Stimulated activated CD8-positive, alpha-beta memory T cell treated with anti-CD3 and anti-CD28 coated beads, Interleukin-15, amount 100 ng/mL, for 1 hour (primary cell): ENCODE measurements around the gene AFF4.
"Not testable (repeated sequence)": the region's sequence is repeated elsewhere in the genome, so short reads cannot be mapped to it uniquely, and the experiment has no call there.

Experiments used
- DNase-seq: peaks from one replicate; pipeline ENCODE4 v3.0.0-alpha.2; 2020; ENCODE audit warnings: low read depth

Gene AFF4

GRCh38 chr5:132956166-132956799 lies 7.2 kb downstream of the AFF4 start:
- DNase-seq, result not testable (repeated sequence)

DNA sequence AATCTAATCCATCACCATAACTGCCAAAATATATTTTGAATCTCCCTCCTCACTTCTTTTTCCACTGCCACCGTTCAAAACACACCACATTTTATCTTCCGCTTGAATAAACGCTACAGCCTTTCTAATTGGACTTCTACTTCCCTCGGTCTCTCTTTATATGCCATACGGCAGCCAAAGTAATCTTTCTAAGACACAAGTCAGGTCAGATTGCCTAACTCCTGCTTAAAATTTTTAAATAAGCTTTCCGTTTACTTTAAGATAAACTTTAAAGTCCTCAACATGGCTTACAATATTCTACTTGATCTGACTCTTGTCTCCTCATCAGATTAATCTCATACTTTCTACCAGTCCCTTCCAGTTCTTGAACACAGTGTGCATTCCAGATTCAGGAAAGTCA lies 9.7 kb downstream of the AFF4 start:
- DNase-seq, result no peak

DNA sequence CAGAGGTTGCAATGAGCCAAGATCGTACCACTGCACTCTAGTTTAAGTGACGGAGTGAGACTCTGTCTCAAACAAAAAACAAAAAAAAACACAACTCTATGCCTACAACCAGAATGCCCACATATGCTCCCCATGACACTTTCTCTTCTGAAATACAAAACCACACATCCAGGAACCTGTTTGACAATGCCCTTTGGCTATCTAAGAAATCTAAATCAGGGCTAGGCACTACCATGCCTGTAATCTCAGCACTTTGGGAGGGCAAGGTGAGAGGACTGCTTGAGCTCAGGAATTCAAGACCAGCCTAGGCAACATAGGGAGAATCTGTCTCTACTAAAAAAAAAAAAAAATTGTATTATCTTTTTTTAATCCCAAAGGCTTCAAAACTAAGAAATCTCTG lies 10.6 kb downstream of the AFF4 start:
- no peak for DNase-seq

DNA sequence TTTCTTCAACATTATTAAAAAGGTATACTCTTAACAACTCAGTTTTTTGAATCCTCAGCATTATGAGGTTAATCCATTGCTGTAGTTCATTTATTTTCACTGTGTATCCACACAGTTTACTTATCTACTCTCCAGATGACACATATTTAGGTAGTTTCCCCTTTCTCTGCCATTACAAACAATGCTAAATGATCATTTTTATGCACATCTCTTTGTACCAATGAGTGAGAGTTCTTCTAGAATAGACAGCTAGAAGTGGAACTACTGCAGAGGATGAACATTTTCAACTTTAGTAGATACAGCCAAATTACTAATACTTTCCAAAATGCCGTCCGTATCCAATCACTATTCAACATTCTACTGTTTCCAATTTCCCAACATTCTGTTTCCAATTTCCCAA lies 11.5 kb downstream of the AFF4 start:
- no peak for DNase-seq

DNA sequence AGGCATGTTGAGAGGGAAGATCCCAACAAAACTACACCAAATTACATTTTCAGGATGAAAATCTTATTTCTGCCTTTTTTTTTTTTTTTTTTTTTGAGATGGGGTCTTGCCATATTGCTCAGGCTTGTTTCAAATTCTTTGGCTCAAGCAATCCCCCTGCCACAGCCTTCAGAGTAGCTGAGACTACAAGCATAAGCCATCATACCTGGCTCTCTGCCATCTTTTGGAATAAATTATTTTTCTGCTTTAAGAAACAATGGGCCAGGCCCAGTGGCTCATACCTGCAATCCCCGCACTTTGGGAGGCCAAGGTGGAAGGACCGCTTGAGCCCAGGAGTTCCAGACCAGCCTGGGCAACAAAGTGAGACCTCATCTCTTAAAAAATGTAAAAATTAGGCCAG lies 14.3 kb downstream of the AFF4 start:
- no peak for DNase-seq

DNA sequence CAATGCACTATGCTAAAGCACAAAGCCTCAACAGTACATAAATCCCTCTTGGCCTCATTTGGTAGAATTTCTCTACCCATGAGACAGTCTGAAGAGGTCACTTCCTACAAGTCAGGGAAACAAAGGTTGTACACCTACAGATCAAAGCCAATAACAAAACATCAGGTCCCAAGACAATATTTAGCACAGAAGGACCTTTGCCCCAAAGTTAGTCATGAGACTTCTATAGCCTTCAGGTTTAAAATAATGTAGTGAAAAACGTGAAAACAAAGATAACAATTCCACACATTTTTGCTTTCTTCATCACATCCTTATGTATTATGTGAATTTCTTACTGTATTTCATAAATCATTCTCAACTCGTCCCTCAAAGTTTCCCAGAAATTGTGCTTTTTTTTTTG lies 15.8 kb downstream of the AFF4 start:
- no peak for DNase-seq

DNA sequence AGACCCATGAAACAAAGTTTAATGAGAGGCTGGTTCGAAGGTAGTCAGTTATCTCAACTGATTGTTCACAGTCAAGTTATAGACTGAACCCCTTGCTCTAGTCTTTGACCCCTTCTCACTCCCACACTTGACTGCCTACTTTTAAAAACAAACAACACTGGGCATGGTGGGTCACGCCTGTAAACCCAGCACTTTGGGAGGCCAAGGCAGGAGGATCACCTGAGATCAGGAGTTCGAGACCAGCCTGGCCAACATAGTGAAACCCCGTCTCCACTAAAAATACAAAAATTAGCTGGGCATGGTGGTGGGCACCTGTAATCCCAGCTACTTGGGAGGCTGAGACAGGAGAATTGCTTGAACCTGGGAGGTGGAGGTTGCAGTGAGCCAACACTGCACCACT lies 18.1 kb downstream of the AFF4 start:
- not testable (repeated sequence) for DNase-seq

- no peak for DNase-seq
These were observed 19.9 kb downstream of the AFF4 start for GRCh38 chr5:132943362-132944022.

- no peak for DNase-seq
These were observed 22.1 kb downstream of the AFF4 start for GRCh38 chr5:132941331-132941730.

- no peak for DNase-seq
These were observed 35.4 kb downstream of the AFF4 start for GRCh38 chr5:132928062-132928407.

DNA sequence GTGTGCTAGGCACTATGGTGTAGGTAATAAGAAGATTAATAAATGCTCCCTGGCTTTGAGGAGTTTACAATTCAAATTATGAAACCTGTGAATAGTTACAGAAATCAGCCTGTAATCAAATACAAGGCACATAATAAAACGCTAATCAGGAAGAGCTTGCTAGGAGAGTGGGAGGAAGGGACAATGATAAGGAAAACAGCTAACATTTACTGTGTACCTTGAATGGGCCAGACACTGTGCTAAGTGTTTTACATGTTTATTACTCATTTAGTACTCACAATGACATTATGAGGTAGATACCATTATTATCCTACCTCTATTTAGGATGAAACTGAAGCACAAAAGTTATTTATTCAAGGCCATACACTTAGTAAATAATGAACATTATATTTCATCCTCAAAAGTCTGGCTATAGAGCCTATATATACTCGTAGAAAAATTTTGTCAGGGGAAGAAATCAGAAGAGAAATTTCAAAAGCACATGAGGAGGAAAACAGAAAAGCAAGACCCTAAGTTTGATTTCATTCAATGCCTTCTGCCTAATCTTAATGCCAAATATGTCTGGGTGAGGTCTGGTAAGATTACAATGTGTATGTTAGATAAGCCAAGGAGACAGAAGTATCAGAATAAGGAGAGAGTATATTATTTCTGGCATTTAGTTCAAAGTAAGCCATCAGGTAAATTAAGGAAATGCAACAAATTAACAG lies 35.9 kb downstream of the AFF4 start:
- DNase-seq, result no peak

GRCh38 chr5:132926437-132926836 lies 37.0 kb downstream of the AFF4 start:
- DNase-seq, result no peak

DNA sequence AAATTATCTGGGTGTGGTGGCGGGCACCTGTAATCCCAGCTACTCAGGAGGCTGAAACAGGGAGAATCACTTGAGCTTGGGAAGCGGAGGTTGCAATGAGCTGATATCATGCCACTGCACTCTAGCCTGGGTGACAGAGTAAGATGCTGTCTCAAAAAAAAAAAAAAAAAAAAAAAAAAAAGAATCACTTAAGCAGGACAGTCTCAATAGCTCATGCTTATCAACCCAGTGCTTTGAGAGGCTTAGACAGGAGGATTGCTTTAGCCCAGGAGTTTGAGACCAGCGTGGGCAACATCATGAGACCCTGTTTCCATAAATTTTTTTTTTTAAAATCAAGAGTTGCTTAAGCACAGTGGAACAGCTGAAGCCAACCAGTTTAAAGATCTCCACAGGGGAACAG lies 47.3 kb downstream of the AFF4 start:
- no peak for DNase-seq

DNA sequence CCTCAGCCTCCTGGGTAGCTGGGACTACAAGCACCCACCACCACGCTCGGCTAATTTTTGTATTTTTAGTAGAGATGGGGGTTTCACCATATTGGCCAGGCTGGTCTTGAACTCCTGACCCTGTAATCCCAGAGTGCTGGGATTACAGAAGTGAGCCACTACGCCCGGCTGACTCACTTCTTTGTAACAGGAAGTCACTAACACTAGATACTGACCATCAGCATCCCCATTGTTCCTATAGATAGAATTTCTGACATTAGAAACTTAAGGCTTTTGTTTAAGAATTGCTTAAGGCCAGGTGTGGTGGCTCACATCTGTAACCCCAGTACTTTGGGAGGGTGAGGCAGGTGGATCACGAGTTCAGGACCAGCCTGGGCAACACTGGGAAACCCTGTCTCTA lies 47.8 kb downstream of the AFF4 start:
- DNase-seq, result no peak

DNA sequence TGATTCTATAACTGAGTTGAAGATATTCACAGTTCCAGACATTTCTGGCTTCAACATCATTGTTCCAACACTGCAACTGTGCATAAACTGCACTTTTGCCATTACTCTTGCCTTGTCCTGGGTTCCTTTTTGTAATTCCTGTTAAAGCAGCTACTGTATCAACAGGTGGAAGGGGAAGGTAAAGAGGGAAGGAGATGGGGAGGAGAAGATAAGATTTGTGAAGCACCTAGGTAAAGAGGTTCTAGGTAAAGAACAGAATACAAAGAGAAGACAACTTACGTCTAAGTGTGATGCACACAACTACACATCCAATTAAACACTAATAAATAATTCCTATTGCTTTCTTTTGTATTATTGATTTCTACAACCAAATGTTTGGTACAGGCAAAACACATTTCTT lies 53.7 kb downstream of the AFF4 start:
- no peak for DNase-seq

DNA sequence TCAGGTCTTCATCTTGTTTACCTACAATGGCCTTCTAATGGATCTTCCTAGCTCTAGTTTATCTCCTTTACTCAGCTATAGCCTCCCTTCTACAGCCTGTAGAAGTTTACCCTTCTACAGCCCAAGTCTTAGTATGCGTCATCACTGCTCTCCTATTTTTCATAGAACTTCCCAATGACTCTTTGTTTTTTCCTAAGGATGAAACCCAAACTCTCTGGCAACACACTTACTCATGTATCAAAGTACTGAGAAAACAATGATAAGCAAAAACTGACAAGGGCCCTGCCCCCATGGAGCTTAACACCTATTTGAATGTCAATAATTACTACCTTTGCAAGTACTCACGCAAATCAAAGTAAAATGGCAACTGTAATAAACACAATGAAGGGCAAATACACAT lies 56.3 kb downstream of the AFF4 start:
- DNase-seq, result no peak

DNA sequence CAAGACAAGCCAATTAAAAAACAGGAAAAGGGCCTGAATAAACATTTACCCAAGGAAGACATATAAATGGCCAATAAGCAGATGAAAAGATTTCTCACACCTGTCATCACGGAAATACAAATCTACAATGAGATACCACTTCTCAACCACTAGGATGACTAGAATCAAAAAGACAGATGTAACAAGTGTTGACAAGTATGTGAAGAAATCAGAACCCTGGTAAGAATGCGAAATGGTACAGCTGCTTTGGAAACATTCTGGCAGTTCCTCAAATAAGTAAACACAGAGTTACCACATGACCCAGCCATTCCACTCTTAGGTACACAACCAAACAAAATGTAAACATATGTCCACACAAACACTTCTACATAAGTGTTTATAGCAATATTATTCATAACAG lies 57.5 kb downstream of the AFF4 start:
- DNase-seq, result no peak

DNA sequence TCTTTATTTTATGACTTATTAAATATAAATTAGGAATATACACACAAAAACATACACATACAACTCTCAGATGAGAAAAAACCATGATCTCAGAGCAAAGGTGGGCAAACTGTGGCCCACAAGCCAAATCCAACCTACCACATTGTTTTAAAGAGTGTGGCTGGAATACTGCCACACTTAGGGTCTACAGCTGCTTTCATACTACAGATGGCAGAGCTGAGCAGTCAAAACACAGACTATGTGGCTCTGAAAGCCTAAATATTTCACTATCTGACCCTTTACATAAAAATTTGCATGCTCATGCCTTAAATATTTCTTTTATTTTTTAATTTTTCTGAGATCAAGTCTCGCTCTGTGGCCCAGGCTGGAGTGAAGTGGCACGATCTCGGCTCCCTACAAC lies 61.7 kb downstream of the AFF4 start:
- no peak for DNase-seq

DNA sequence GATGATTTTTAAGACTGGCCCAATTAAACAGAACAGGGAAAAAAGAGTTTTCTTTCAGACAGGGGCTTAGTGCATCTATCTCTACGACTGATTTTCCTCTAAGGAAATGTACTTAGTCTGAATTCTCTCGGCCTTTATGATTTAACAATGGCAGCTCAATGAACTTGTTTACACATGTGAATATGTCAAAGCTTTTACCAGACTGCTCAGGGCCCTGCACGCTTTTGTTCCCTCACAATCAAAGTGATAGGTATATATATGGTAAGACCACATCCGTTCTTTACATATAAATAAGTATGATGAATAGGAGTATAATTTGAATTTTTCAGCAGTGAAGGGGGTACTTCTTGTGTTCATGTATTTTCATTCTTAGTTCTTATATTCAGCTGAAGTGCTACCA lies 62.4 kb downstream of the AFF4 start:
- DNase-seq, result no peak

DNA sequence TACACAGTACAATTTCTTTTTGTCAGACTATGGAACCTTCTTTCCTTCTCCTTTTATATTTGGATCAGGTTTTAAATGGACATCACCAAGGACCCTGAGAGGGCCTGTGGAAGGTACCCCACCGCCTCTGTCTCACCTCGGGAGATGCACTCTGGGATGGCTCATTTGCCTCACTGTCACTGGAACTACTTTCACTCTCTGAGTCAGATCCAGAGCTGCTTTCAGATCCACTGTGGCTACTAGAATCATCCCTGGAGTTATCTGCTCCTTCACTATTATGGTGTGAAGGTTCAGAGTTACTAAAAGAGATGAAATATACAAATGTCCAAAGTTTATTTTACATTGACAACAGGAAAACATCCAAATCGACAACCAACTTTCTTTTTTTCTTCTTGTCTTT lies 65.3 kb downstream of the AFF4 start:
- DNase-seq, result no peak

GRCh38 chr5:132896685-132897084 lies 66.7 kb downstream of the AFF4 start:
- DNase-seq, result no peak

- no peak for DNase-seq
These were observed 67.6 kb downstream of the AFF4 start for GRCh38 chr5:132895719-132896305.

GRCh38 chr5:132890817-132891216 lies 72.6 kb downstream of the AFF4 start:
- no peak for DNase-seq
